ENCODE measurements around the gene LGMN. TPM values are rescaled to one million over a fixed set of nuclear protein-coding genes. Genes with fewer than 3 reads are reported as not detected.

The LGMN gene
- total RNA-seq, 1 experiment from 2014 or later = 37.2 TPM

DNA sequence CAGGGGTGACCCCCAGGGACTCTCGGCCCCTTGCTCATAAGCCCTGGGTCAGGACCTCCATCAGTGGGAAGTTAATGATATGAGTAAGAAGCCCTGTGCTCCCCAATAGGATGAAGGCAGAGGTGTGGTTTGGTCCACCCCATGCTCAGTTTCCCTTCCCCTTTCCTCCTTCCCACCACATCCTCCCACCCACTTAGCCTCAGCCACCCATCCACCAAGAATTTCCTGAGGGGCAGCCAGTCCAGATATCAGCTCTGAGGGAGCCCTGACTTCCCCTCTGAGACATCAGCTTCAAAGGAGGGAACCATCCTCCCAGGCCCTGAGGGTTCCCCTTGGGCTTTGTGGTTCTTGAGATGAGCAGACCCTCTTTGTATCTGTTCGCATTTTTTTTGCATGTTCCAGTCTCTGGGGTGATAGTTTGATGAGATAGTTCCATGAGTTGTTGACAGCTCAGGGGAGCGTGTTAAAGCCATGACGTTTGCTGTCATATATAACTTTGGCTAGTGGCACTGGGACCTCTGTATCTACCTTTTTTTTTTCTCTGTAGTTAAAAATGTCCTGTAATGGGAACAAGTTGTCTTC lies 71.2 kb downstream of the LGMN start:
- in situ Hi-C loops (cut with HindIII; ENCODE audit: low pct_unique_long_range_greater_than_20kb, low sequenced_read_pairs) = no loop called here
- CTCF ChIA-PET = no interaction called here
- Histone ChIP-seq H3K4me3 (ENCODE audit: low read depth in 2 of 2, low read length in 2 of 2) (no peak overlapping the region), H3K27ac (ENCODE audit: low read length) (no peak overlapping the region), H3K4me1 (ENCODE audit: control insufficient read depth, insufficient read depth, low read length) (no peaks in the 10 kb centered on the region), H3K9me3 (ENCODE audit: control insufficient read depth, insufficient read depth, low read depth, low read length) (no peaks in the 10 kb centered on the region), H3K36me3 (ENCODE audit: control insufficient read depth, insufficient read depth, low read length) (no peaks in the 10 kb centered on the region), H3K27me3 (ENCODE audit: control insufficient read depth, insufficient read depth, low read length) (no peaks in the 10 kb centered on the region)
- BruUV-seq (replicated peaks) = no TSS peak
- POLR2A ChIA-PET = no interaction called here
- ATAC-seq (no peak), DNase-seq (ENCODE audit: low read depth, low spot score) (no peak)
- intact Hi-C loops (cut with micrococcal nuclease; ENCODE audit: unreplicated experiment) = no loop called here
- no peak for TF ChIP-seq TCF7L2 (IDR thresholded peaks at IDR 0.05; ENCODE audit: low read depth, low read length)
- TF ChIP-seq POLR2AphosphoS5 (IDR thresholded peaks at IDR 0.05; ENCODE audit: low read depth, low read length) = no peak
- TF ChIP-seq, protein P1, sequence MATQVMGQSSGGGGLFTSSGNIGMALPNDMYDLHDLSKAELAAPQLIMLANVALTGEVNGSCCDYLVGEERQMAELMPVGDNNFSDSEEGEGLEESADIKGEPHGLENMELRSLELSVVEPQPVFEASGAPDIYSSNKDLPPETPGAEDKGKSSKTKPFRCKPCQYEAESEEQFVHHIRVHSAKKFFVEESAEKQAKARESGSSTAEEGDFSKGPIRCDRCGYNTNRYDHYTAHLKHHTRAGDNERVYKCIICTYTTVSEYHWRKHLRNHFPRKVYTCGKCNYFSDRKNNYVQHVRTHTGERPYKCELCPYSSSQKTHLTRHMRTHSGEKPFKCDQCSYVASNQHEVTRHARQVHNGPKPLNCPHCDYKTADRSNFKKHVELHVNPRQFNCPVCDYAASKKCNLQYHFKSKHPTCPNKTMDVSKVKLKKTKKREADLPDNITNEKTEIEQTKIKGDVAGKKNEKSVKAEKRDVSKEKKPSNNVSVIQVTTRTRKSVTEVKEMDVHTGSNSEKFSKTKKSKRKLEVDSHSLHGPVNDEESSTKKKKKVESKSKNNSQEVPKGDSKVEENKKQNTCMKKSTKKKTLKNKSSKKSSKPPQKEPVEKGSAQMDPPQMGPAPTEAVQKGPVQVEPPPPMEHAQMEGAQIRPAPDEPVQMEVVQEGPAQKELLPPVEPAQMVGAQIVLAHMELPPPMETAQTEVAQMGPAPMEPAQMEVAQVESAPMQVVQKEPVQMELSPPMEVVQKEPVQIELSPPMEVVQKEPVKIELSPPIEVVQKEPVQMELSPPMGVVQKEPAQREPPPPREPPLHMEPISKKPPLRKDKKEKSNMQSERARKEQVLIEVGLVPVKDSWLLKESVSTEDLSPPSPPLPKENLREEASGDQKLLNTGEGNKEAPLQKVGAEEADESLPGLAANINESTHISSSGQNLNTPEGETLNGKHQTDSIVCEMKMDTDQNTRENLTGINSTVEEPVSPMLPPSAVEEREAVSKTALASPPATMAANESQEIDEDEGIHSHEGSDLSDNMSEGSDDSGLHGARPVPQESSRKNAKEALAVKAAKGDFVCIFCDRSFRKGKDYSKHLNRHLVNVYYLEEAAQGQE (IDR thresholded peaks at IDR 0.05; ENCODE audit: insufficient read depth in 1 of 2, low read depth in 2 of 2, low read length in 1 of 2) = no peak
- TF ChIP-seq, protein P2, sequence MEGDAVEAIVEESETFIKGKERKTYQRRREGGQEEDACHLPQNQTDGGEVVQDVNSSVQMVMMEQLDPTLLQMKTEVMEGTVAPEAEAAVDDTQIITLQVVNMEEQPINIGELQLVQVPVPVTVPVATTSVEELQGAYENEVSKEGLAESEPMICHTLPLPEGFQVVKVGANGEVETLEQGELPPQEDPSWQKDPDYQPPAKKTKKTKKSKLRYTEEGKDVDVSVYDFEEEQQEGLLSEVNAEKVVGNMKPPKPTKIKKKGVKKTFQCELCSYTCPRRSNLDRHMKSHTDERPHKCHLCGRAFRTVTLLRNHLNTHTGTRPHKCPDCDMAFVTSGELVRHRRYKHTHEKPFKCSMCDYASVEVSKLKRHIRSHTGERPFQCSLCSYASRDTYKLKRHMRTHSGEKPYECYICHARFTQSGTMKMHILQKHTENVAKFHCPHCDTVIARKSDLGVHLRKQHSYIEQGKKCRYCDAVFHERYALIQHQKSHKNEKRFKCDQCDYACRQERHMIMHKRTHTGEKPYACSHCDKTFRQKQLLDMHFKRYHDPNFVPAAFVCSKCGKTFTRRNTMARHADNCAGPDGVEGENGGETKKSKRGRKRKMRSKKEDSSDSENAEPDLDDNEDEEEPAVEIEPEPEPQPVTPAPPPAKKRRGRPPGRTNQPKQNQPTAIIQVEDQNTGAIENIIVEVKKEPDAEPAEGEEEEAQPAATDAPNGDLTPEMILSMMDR (IDR thresholded peaks at IDR 0.05) = no peak
- TF ChIP-seq SIN3A (IDR thresholded peaks at IDR 0.05; ENCODE audit: borderline replicate concordance, insufficient read depth, low read depth, low read length) = no peak

DNA sequence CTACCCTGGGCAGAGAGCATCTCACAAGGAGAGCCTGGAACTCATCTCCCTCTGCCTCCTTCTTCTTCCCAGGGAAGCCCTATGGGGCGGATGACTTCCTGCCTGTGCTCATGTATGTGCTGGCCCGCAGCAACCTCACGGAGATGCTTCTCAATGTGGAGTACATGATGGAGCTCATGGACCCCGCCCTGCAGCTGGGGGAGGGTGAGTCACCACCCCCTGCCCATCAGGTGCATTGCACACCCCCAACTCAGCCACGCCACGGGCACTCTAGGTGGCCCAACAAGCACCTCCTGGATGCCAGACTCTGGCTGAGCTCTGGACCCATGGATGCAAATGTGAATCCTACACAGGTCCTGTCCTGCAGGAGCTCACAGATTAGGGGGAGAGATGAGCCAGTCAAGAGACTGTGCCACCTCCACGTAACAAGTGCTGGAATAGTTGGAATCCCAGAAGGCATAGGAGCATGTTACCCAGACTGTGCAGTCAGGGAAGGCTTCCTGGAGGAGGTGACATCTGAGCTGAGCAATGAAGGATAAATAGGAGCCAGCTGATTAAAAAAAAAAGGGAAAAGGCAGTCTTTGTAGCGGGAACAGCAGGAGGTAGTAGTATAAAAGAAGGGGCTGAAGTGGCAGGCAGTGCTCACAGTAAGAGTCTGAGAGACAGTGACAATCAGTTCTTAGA lies 71.9 kb downstream of the LGMN start:
- Histone ChIP-seq H3K27me3 (ENCODE audit: control insufficient read depth, insufficient read depth, low read length) (no peaks in the 10 kb centered on the region), H3K36me3 (ENCODE audit: control insufficient read depth, insufficient read depth, low read length) (no peaks in the 10 kb centered on the region), H3K4me1 (ENCODE audit: control insufficient read depth, insufficient read depth, low read length) (no peaks in the 10 kb centered on the region), H3K27ac (ENCODE audit: low read length) (no peak overlapping the region), H3K9me3 (ENCODE audit: control insufficient read depth, insufficient read depth, low read depth, low read length) (no peaks in the 10 kb centered on the region), H3K4me3 (ENCODE audit: low read depth in 2 of 2, low read length in 2 of 2) (no peak overlapping the region)
- BruUV-seq (replicated peaks) = no TSS peak
- ChIA-PET POLR2A (no interaction called here), CTCF (no interaction called here)
- in situ Hi-C loops (cut with HindIII; ENCODE audit: low pct_unique_long_range_greater_than_20kb, low sequenced_read_pairs) = no loop called here
- intact Hi-C loops (cut with micrococcal nuclease; ENCODE audit: unreplicated experiment) = no loop called here
- no peak for ATAC-seq
- TF ChIP-seq, protein P1 (IDR thresholded peaks at IDR 0.05; ENCODE audit: insufficient read depth in 1 of 2, low read depth in 2 of 2, low read length in 1 of 2) = no peak
- no peak for TF ChIP-seq TCF7L2 (IDR thresholded peaks at IDR 0.05; ENCODE audit: low read depth, low read length)
- TF ChIP-seq, protein P2 (IDR thresholded peaks at IDR 0.05) = no peak
- TF ChIP-seq SIN3A (IDR thresholded peaks at IDR 0.05; ENCODE audit: borderline replicate concordance, insufficient read depth, low read depth, low read length) = no peak
- no peak for TF ChIP-seq POLR2AphosphoS5 (IDR thresholded peaks at IDR 0.05; ENCODE audit: low read depth, low read length)
- DNase-seq (ENCODE audit: low read depth, low spot score) = no peak

Data from Panc1 (cell line).